HepG2 (cell line): ENCODE measurements around the gene UBE2D3. TPM values are rescaled to one million over a fixed set of nuclear protein-coding genes. Genes with fewer than 3 reads are reported as not detected.
A peak's percentile ranks its signal among the peaks of the same experiment; 100 is the strongest.

Source experiments
- DPF2 ChIP-seq: sonication (generic); formaldehyde crosslinking; IDR thresholded peaks from 2 replicates; pipeline ENCODE4 v1.4.0; 2020; ENCODE audit warnings: mild to moderate bottlenecking, low read depth, missing genetic modification reagents, borderline replicate concordance
- FOSL2 ChIP-seq: sonication (generic); formaldehyde crosslinking; IDR thresholded peaks from 2 replicates; pipeline ENCODE4 v1.4.0; 2020; ENCODE audit warnings: missing genetic modification reagents
- FOXO1 ChIP-seq: sonication (generic); formaldehyde crosslinking; IDR thresholded peaks from 2 replicates; pipeline ENCODE4 v1.4.0; 2020; ENCODE audit warnings: missing genetic modification reagents
- GATAD2A ChIP-seq: IDR thresholded peaks from 2 replicates; pipeline ENCODE4 v1.6.1; 2016
- HMG20B ChIP-seq: conservative IDR thresholded peaks from 2 replicates; pipeline ENCODE4 v1.6.1; 2016; ENCODE audit warnings: missing genetic modification reagents, missing compliant biosample characterization
- JARID2 ChIP-seq: sonication (generic); formaldehyde crosslinking; IDR thresholded peaks from 2 replicates; pipeline ENCODE4 v1.8.1; 2023; ENCODE audit warnings: missing genetic modification reagents, inconsistent platforms; ENCODE audit not compliant: insufficient replicate concordance
- JUND ChIP-seq: sonication (generic); formaldehyde crosslinking; IDR thresholded peaks from 2 replicates; pipeline ENCODE4 v1.8.0; 2022; ENCODE audit warnings: mild to moderate bottlenecking, missing genetic modification reagents
- NFATC3 ChIP-seq: sonication (generic); formaldehyde crosslinking; IDR thresholded peaks from 2 replicates; pipeline ENCODE4 v1.5.1; 2020; ENCODE audit warnings: mild to moderate bottlenecking, missing genetic modification reagents
- NFE2L2 ChIP-seq: fragments of 150-350 bp; IDR thresholded peaks from 2 replicates; pipeline ENCODE4 v1.6.1; 2014; ENCODE audit warnings: low read length
- PHF5A ChIP-seq: IDR thresholded peaks from one replicate; pipeline ENCODE4 v1.6.1; 2018; ENCODE audit warnings: low read depth, missing genetic modification reagents; ENCODE audit not compliant: unreplicated experiment
- PRPF4 ChIP-seq: fragments of 200-400 bp; formaldehyde crosslinking; IDR thresholded peaks from 2 replicates; pipeline ENCODE4 v1.6.1; 2016; ENCODE audit warnings: low read length, low read depth; ENCODE audit not compliant: poor library complexity, severe bottlenecking
- RAD21 ChIP-seq: fragments of 450-650 bp; formaldehyde crosslinking; IDR thresholded peaks from 2 replicates; pipeline ENCODE4 v1.5.0; 2020; ENCODE audit warnings: mild to moderate bottlenecking
- REPIN1 ChIP-seq: sonication (generic); formaldehyde crosslinking; IDR thresholded peaks from 2 replicates; pipeline ENCODE4 v1.8.0; 2022; ENCODE audit warnings: missing genetic modification reagents, low read depth, mild to moderate bottlenecking, borderline replicate concordance
- RFX1 ChIP-seq: fragments of 450-650 bp; IDR thresholded peaks from 2 replicates; pipeline ENCODE4 v1.6.1; 2017
- SMYD3 ChIP-seq: sonication (generic); formaldehyde crosslinking; IDR thresholded peaks from 2 replicates; pipeline ENCODE4 v1.8.1; 2023; ENCODE audit warnings: mild to moderate bottlenecking, missing genetic modification reagents
- TAF15 ChIP-seq: fragments of 200-400 bp; formaldehyde crosslinking; IDR thresholded peaks from one replicate; pipeline ENCODE4 v1.6.1; 2018; ENCODE audit warnings: mild to moderate bottlenecking, low read depth, low read length; ENCODE audit not compliant: poor library complexity, severe bottlenecking
- ZNF264 ChIP-seq: sonication (generic); formaldehyde crosslinking; IDR thresholded peaks from 2 replicates; pipeline ENCODE4 v1.4.0; 2020; ENCODE audit warnings: missing genetic modification reagents
- ZNF460 ChIP-seq: sonication (generic); formaldehyde crosslinking; IDR thresholded peaks from 2 replicates; pipeline ENCODE4 v1.5.1; 2020; ENCODE audit warnings: missing genetic modification reagents, mild to moderate bottlenecking, borderline replicate concordance
- ZNF562 ChIP-seq: sonication (generic); formaldehyde crosslinking; IDR thresholded peaks from 2 replicates; pipeline ENCODE4 v1.8.0; 2022; ENCODE audit warnings: missing genetic modification reagents, borderline replicate concordance
- polyA plus RNA-seq, 8 experiments: library from polyadenylated mRNA; depleted of rRNA in 3 of 8; stranded (reverse) in 7 of 8; unstranded in 1 of 8; fragments of >200 nt; fragmentation: Illumina TruSeq in 4 of 8; extraction: Trizol in 4 of 8; gene quantifications; 2 replicates each; pipeline versions ENCODE4 v1.2.1 to v1.2.3, GENCODE V29; 2011 to 2016; ENCODE audit warnings: low read depth in 4 of 8, missing spikeins in 1 of 8, mixed read lengths in 1 of 8; ENCODE audit not compliant: insufficient read depth in 1 of 8
- total RNA-seq, 5 experiments: library from RNA; depleted of rRNA; stranded (reverse); fragments of >200 nt; fragmentation: Illumina TruSeq; extraction: Trizol; gene quantifications; 2 replicates each; pipeline ENCODE4 v1.2.3, GENCODE V29; 2016; ENCODE audit warnings: low read depth in 1 of 5
- TF ChIP-seq, protein P1 (sequence below): sonication (generic); formaldehyde crosslinking; IDR thresholded peaks from 2 replicates; pipeline ENCODE4 v1.5.0; 2020; ENCODE audit warnings: missing genetic modification reagents
- TF ChIP-seq, protein P2 (sequence below): sonication (generic); formaldehyde crosslinking; IDR thresholded peaks from 2 replicates; pipeline ENCODE4 v1.5.0; 2020; ENCODE audit warnings: mild to moderate bottlenecking, missing genetic modification reagents, borderline replicate concordance
- TF ChIP-seq, protein P3 (sequence below): IDR thresholded peaks from 2 replicates; pipeline ENCODE4 v1.6.1; 2018; ENCODE audit warnings: missing genetic modification reagents

Gene UBE2D3
- total and polyA plus RNA-seq, 2 of the 13 experiments (the other 11 are each of a cell fraction or from before 2014, with no cell fraction given): 224 to 293 TPM

DNA sequence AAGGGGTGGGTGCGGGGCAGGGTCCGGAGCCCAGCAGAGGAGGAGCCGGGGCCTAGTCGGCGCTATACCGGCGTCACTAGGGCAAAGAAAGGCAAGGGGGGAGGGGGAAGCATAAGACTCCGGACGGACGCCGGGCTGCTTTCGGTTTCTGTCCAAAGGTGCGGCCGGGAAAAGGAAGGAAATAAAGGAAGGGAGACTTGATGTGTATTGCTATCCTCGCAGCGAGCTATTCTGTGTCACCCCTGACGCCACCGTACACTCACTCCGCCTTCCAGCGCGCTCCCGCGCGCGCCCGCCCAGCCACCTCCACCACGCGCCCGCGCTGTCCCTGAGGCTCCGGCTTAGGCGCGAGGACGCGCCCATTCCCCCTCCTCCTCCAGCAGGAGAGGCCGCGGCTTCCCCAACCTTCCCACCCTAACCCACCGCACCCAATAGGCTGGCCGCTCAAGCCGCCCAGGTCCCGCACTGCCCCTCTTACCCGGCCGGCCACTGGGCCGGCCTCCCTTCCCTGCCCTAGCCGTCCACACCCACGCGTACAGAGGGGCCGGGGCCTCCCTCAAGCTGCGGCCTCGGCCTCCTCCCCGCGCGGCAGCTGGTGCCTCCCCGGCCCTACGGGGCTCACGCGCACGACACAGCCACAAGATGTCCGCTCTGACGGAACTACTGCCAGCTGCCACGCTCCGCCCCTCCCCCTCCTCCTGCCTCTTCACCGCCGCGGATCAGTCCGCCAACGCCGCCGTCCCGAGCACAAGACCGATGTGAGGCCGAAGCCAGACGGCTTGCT lies at the start of gene UBE2D3 (continued):
- TF ChIP-seq FOXO1 (CRISPR knock-in tag) (no peak), JUND (CRISPR knock-in tag) (peak; percentile 65; the same call in 1 of the 2 replicates), RAD21 (CRISPR knock-in tag) (peak; percentile 58), ZNF562 (CRISPR knock-in tag) (peak; percentile 85; the same call in 1 of the 2 replicates), ZNF264 (CRISPR knock-in tag) (no peak; the same call in none of the 2 replicates), ZNF460 (CRISPR knock-in tag) (no peak; the same call in 1 of the 2 replicates), HMG20B (CRISPR knock-in tag) (0 out of 2 replicates have a peak, but pooled peaks have one; percentile 41), NFATC3 (CRISPR knock-in tag) (0 out of 2 replicates have a peak, but pooled peaks have one; percentile 51), NFE2L2 (no peak), DPF2 (0 out of 2 replicates have a peak, but pooled peaks have one; percentile 51), JARID2 (no peak), TAF15 (peak; percentile 98), RFX1 (no peak), GATAD2A (CRISPR knock-in tag) (peak; percentile 8; the same call in 1 of the 2 replicates), PRPF4 (peak; percentile 81), FOSL2 (CRISPR knock-in tag) (0 out of 2 replicates have a peak, but pooled peaks have one; percentile 8), SMYD3 (CRISPR knock-in tag) (peak; percentile 15; the same call in 1 of the 2 replicates), PHF5A (CRISPR knock-in tag) (no peak), REPIN1 (CRISPR knock-in tag) (peak; percentile 68; the same call in 1 of the 2 replicates)
- TF ChIP-seq, protein P1, sequence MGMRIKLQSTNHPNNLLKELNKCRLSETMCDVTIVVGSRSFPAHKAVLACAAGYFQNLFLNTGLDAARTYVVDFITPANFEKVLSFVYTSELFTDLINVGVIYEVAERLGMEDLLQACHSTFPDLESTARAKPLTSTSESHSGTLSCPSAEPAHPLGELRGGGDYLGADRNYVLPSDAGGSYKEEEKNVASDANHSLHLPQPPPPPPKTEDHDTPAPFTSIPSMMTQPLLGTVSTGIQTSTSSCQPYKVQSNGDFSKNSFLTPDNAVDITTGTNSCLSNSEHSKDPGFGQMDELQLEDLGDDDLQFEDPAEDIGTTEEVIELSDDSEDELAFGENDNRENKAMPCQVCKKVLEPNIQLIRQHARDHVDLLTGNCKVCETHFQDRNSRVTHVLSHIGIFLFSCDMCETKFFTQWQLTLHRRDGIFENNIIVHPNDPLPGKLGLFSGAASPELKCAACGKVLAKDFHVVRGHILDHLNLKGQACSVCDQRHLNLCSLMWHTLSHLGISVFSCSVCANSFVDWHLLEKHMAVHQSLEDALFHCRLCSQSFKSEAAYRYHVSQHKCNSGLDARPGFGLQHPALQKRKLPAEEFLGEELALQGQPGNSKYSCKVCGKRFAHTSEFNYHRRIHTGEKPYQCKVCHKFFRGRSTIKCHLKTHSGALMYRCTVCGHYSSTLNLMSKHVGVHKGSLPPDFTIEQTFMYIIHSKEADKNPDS: 0 out of 2 replicates have a peak, but pooled peaks have one; percentile 49
- TF ChIP-seq, protein P2, sequence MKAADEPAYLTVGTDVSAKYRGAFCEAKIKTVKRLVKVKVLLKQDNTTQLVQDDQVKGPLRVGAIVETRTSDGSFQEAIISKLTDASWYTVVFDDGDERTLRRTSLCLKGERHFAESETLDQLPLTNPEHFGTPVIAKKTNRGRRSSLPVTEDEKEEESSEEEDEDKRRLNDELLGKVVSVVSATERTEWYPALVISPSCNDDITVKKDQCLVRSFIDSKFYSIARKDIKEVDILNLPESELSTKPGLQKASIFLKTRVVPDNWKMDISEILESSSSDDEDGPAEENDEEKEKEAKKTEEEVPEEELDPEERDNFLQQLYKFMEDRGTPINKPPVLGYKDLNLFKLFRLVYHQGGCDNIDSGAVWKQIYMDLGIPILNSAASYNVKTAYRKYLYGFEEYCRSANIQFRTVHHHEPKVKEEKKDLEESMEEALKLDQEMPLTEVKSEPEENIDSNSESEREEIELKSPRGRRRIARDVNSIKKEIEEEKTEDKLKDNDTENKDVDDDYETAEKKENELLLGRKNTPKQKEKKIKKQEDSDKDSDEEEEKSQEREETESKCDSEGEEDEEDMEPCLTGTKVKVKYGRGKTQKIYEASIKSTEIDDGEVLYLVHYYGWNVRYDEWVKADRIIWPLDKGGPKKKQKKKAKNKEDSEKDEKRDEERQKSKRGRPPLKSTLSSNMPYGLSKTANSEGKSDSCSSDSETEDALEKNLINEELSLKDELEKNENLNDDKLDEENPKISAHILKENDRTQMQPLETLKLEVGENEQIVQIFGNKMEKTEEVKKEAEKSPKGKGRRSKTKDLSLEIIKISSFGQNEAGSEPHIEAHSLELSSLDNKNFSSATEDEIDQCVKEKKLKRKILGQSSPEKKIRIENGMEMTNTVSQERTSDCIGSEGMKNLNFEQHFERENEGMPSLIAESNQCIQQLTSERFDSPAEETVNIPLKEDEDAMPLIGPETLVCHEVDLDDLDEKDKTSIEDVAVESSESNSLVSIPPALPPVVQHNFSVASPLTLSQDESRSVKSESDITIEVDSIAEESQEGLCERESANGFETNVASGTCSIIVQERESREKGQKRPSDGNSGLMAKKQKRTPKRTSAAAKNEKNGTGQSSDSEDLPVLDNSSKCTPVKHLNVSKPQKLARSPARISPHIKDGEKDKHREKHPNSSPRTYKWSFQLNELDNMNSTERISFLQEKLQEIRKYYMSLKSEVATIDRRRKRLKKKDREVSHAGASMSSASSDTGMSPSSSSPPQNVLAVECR (CRISPR knock-in tag): peak; percentile 70; the same call in 1 of the 2 replicates
- TF ChIP-seq, protein P3, sequence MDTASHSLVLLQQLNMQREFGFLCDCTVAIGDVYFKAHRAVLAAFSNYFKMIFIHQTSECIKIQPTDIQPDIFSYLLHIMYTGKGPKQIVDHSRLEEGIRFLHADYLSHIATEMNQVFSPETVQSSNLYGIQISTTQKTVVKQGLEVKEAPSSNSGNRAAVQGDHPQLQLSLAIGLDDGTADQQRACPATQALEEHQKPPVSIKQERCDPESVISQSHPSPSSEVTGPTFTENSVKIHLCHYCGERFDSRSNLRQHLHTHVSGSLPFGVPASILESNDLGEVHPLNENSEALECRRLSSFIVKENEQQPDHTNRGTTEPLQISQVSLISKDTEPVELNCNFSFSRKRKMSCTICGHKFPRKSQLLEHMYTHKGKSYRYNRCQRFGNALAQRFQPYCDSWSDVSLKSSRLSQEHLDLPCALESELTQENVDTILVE (CRISPR knock-in tag): peak; percentile 42; the same call in 1 of the 2 replicates
